HTR-8/SVneo (cell line): ENCODE results near the gene PALM.
A peak's percentile ranks its signal among the peaks of the same experiment; 100 is the strongest.

Source experiments
- DNase-seq: peaks from one replicate; pipeline ENCODE4 v3.0.0; 2011; ENCODE audit warnings: low spot score, mixed read lengths; ENCODE audit not compliant: insufficient read length
- FAIRE-seq: peaks from 2 replicates; lab custom pipeline; 2011; peaks lifted over from hg19 to GRCh38; lab: Jason Lieb, UNC

Gene PALM

DNA sequence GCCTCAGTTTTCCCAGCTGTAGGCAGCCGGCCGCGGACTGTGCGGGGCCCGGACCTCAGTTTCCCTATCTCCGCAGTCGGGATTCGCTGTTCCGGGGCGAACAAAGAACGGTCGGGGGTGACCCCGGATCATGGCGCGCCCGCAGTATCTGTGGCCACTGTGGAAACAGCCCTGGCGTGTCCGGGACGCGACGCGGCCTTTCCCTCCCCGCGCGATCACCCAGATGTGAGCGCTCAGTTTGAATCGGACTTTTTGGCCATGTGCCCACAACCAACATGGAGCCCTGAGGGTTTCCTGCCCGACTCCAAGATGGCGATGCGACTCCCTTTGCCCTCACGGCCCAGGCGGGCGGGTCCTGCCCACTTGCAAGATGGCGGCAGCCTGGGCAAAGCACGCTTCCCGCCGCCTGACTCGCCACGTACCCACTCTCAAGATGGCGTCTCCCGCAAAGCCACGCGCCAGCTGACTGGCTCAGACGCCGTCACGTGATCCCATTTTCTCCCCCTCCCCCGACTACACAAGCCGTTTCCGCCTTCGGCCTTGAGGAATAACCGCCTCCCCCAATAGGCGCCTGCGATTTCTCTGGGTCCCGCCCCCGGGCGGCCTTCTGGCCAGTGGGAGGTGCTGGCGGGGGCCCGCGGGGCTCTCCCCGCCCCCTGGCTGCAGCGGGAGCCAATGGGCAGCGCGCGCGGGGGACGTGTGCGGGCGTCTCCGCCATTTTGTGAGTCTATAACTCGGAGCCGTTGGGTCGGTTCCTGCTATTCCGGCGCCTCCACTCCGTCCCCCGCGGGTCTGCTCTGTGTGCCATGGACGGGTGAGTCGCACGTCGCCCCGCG lies 88.2 kb downstream of the PALM start, which contains the start of gene PTBP1:
Gene PTBP1 (plus strand): TSS at position 761 of the 836 bp plus-strand sequence. CDS start 46 bp downstream, at position 807.
- FAIRE-seq: peak; percentile 93
- DNase-seq: peak; percentile 93
